ENCODE data around the gene GHRHR. TPM values are rescaled to one million over a fixed set of nuclear protein-coding genes. Genes with fewer than 3 reads are reported as not detected.

GHRHR gene
- total and polyA plus RNA-seq, 9 of the 15 experiments (the other 6 are each of a cell fraction or from before 2014, with no cell fraction given) = not detected

GRCh38 chr7:30938435-30939316, 25.1 kb upstream of the GHRHR start (continued):
- no peak for TF ChIP-seq MBD1 (CRISPR knock-in tag; IDR thresholded peaks at IDR 0.05)
- TF ChIP-seq PRMT5 (CRISPR knock-in tag; IDR thresholded peaks at IDR 0.05) = no peak
- TF ChIP-seq GABPB1 (CRISPR knock-in tag; IDR thresholded peaks at IDR 0.05) = no peak
- TF ChIP-seq, protein P1, sequence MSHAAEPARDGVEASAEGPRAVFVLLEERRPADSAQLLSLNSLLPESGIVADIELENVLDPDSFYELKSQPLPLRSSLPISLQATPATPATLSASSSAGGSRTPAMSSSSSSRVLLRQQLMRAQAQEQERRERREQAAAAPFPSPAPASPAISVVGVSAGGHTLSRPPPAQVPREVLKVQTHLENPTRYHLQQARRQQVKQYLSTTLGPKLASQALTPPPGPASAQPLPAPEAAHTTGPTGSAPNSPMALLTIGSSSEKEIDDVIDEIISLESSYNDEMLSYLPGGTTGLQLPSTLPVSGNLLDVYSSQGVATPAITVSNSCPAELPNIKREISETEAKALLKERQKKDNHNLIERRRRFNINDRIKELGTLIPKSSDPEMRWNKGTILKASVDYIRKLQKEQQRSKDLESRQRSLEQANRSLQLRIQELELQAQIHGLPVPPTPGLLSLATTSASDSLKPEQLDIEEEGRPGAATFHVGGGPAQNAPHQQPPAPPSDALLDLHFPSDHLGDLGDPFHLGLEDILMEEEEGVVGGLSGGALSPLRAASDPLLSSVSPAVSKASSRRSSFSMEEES (CRISPR knock-in tag; IDR thresholded peaks at IDR 0.05) = no peak
- no peak for TF ChIP-seq ETV1 (tag; conservative IDR thresholded peaks at IDR 0.05; ENCODE audit: low read depth)

All from K562 (cell line).